ENCODE data around the gene EXOC3. TPM values are rescaled to one million over a fixed set of nuclear protein-coding genes. Genes with fewer than 3 reads are reported as not detected.

The EXOC3 gene
- total and polyA plus RNA-seq, 2 of the 8 experiments (the other 6 are each of a cell fraction or from before 2014, with no cell fraction given) = 14.4 to 30.0 TPM

GRCh38 chr5:499233-500209 is 56.5 kb downstream of the EXOC3 start (continued):
- TF ChIP-seq, protein P1, sequence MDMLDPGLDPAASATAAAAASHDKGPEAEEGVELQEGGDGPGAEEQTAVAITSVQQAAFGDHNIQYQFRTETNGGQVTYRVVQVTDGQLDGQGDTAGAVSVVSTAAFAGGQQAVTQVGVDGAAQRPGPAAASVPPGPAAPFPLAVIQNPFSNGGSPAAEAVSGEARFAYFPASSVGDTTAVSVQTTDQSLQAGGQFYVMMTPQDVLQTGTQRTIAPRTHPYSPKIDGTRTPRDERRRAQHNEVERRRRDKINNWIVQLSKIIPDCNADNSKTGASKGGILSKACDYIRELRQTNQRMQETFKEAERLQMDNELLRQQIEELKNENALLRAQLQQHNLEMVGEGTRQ (IDR thresholded peaks at IDR 0.05; ENCODE audit: low read length) = no peak
- TF ChIP-seq SIX5 (IDR thresholded peaks at IDR 0.05; ENCODE audit: low read depth, low read length) (no peak), TAF7 (optimal IDR thresholded peaks at IDR 0.05; ENCODE audit: borderline replicate concordance, low read depth, low read length) (no peak), KDM1A (IDR thresholded peaks at IDR 0.05; ENCODE audit: borderline replicate concordance, low read length) (no peak), SIRT6 (IDR thresholded peaks at IDR 0.05; ENCODE audit: low read length) (no peak)
